Prostate gland (tissue), 1 donor: ENCODE data around the gene ABI3BP.

Experiments
- POLR2A ChIP-seq: fragments of 450-650 bp; IDR thresholded peaks from one replicate; pipeline ENCODE4 v1.6.1; 2016; ENCODE audit warnings: antibody characterized with exemption, mild to moderate bottlenecking
- POLR2AphosphoS5 ChIP-seq: sonication (generic); formaldehyde crosslinking; IDR thresholded peaks from one replicate; pipeline ENCODE4 v1.6.1; 2017; ENCODE audit warnings: antibody characterized with exemption

DNA sequence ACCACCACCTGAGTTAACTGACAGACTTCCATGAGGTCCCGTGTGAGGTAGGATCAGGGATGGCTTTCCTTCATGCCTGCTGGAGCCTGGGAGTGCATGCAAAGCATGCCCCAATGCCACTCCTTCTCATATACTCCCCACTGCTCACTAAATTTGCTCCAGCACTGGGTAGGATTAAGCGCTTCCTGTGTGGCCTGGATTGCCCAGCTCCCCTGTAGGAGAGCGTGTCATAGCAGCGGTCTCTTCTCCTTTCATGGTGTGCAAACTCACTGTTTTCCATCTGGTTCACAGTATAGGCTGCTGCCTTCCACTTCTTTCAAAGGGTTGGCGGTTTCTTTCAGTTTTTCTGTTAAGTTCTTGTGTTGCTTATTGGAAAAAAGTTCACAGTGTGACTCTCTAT, 34.1 kb upstream of the ABI3BP start:
- no peak for TF ChIP-seq POLR2A
- TF ChIP-seq POLR2AphosphoS5, result no peak
